IMR-90 (cell line): ENCODE data around the gene CASP9. TPM values are rescaled to one million over a fixed set of nuclear protein-coding genes. Genes with fewer than 3 reads are reported as not detected.

Experiments
- ATAC-seq: fragments of 200-7000 bp; cut with Tn5 transposase; 2 replicates; pipeline ENCODE4 v1.9.1; 2020; ENCODE audit warnings: low read depth, mild to moderate bottlenecking, moderate library complexity
- BruUV-seq: library from RNA; stranded (reverse); fragments of 400-500 nt; replicated peaks from 2 replicates; lab custom pipeline; 2021; lab: Mats Ljungman, UMichigan
- CTCF ChIA-PET: fragments of 300-600 bp; formaldehyde crosslinking; extraction: SDS; loops from one replicate; lab custom pipeline; 2021; ENCODE audit warnings: antibody characterized with exemption; lab: Yijun Ruan, JAX
- POLR2A ChIA-PET: fragments of 300-600 bp; sonication (Branson Sonifier 250); formaldehyde crosslinking; loops from one replicate; lab custom pipeline; 2022; ENCODE audit warnings: antibody characterized with exemption; ENCODE audit not compliant: unreplicated experiment; lab: Charles Lee
- DNase-seq: peaks from one replicate; pipeline ENCODE4 v3.0.0; 2013
- H2AFZ ChIP-seq: replicated peaks from 2 replicates; pipeline ENCODE3; 2013; ENCODE audit warnings: low read length, mild to moderate bottlenecking; ENCODE audit not compliant: poor library complexity
- H2AK5ac ChIP-seq: 2 replicates; pipeline ENCODE4 v1.6.1; 2013; ENCODE audit warnings: low read depth, low read length, inconsistent platforms
- H2AK9ac ChIP-seq: replicated peaks from 2 replicates; pipeline ENCODE3; 2013; ENCODE audit warnings: mild to moderate bottlenecking, low read depth, low read length, moderate library complexity; ENCODE audit not compliant: poor library complexity
- H2BK120ac ChIP-seq: 2 replicates; pipeline ENCODE4 v1.6.1; 2013; ENCODE audit warnings: low read depth, low read length, inconsistent platforms
- H2BK15ac ChIP-seq: 3 replicates; pipeline ENCODE4 v1.6.1; 2013; ENCODE audit warnings: low read depth, low read length, inconsistent platforms
- H2BK20ac ChIP-seq: 2 replicates; pipeline ENCODE4 v1.6.1; 2013; ENCODE audit warnings: low read depth, mild to moderate bottlenecking, inconsistent platforms, low read length, moderate library complexity
- H2BK5ac ChIP-seq: 2 replicates; pipeline ENCODE4 v1.6.1; 2013; ENCODE audit warnings: mild to moderate bottlenecking, low read depth, low read length, inconsistent platforms; ENCODE audit not compliant: poor library complexity, severe bottlenecking
- H3K14ac ChIP-seq: replicated peaks from 2 replicates; pipeline ENCODE4 v1.6.1; 2013; ENCODE audit warnings: low read depth, low read length, inconsistent platforms
- H3K18ac ChIP-seq: 2 replicates; pipeline ENCODE4 v1.6.1; 2013; ENCODE audit warnings: low read depth, low read length, control low read depth
- H3K23ac ChIP-seq: 2 replicates; pipeline ENCODE4 v1.6.1; 2013; ENCODE audit warnings: low read depth, low read length, inconsistent platforms
- H3K27ac ChIP-seq: 2 replicates; pipeline ENCODE4 v1.5.1; 2013; ENCODE audit warnings: mild to moderate bottlenecking, control low read depth, low read length; ENCODE audit not compliant: insufficient read depth
- H3K27me3 ChIP-seq: 2 replicates; pipeline ENCODE4 v1.6.1; 2013; ENCODE audit warnings: low read length; ENCODE audit not compliant: control insufficient read depth, insufficient read depth
- H3K36me3 ChIP-seq: 2 replicates; pipeline ENCODE4 v1.6.1; 2013; ENCODE audit warnings: low read length, mixed read lengths; ENCODE audit not compliant: control insufficient read depth, insufficient read depth
- H3K4ac ChIP-seq: 2 replicates; pipeline ENCODE4 v1.6.1; 2013; ENCODE audit warnings: low read depth, low read length, inconsistent platforms
- H3K4me1 ChIP-seq: 2 replicates; pipeline ENCODE4 v1.6.1; 2013; ENCODE audit warnings: low read length, mixed read lengths; ENCODE audit not compliant: control insufficient read depth, insufficient read depth
- H3K4me2 ChIP-seq: 2 replicates; pipeline ENCODE4 v1.6.1; 2013; ENCODE audit warnings: low read depth, mild to moderate bottlenecking, control low read depth, low read length, moderate library complexity
- H3K4me3 ChIP-seq: 2 replicates; pipeline ENCODE4 v1.5.1; 2013; ENCODE audit warnings: low read depth, mild to moderate bottlenecking, control low read depth, low read length, moderate library complexity; ENCODE audit not compliant: insufficient read depth
- H3K56ac ChIP-seq: 2 replicates; pipeline ENCODE4 v1.6.1; 2013; ENCODE audit warnings: low read length, inconsistent platforms; ENCODE audit not compliant: insufficient read depth; ENCODE audit errors: extremely low read depth
- H3K79me1 ChIP-seq, 2 experiments: 2 replicates each; pipeline ENCODE4 v1.6.1; 2013; ENCODE audit warnings: low read length in 2 of 2, inconsistent platforms in 1 of 2, low read depth in 1 of 2
- H3K9ac ChIP-seq: 2 replicates; pipeline ENCODE4 v1.6.1; 2013; ENCODE audit warnings: low read depth, low read length, control low read depth
- H3K9me1 ChIP-seq: 2 replicates; pipeline ENCODE4 v1.6.1; 2013; ENCODE audit warnings: low read length, inconsistent platforms; ENCODE audit not compliant: insufficient read depth
- H3K9me3 ChIP-seq: 2 replicates; pipeline ENCODE4 v1.6.1; 2013; ENCODE audit warnings: low read length; ENCODE audit not compliant: control insufficient read depth, insufficient read depth
- H4K20me1 ChIP-seq: 2 replicates; pipeline ENCODE4 v1.6.1; 2013; ENCODE audit warnings: low read length, inconsistent platforms; ENCODE audit not compliant: insufficient read depth
- H4K5ac ChIP-seq: 2 replicates; pipeline ENCODE4 v1.6.1; 2013; ENCODE audit warnings: mild to moderate bottlenecking, low read depth, low read length, control low read depth
- H4K8ac ChIP-seq, 2 experiments: 2 replicates each; pipeline ENCODE4 v1.6.1; 2013; ENCODE audit warnings: low read depth in 2 of 2, low read length in 2 of 2, control low read depth in 1 of 2, inconsistent platforms in 1 of 2
- H4K91ac ChIP-seq: 2 replicates; pipeline ENCODE4 v1.6.1; 2013; ENCODE audit warnings: low read depth, low read length, inconsistent platforms; ENCODE audit not compliant: insufficient read depth
- BHLHE40 ChIP-seq: fragments of 150-350 bp; IDR thresholded peaks from 2 replicates; pipeline ENCODE4 v1.6.1; 2016; ENCODE audit warnings: mild to moderate bottlenecking, low read depth, low read length
- CEBPB ChIP-seq: IDR thresholded peaks from 2 replicates; pipeline ENCODE4 v1.6.1; 2012; ENCODE audit warnings: low read depth, low read length, improper control_type of control experiment
- CHD1 ChIP-seq: IDR thresholded peaks from 2 replicates; pipeline ENCODE4 v1.6.1; 2012; ENCODE audit warnings: low read depth, low read length, improper control_type of control experiment
- FOS ChIP-seq: fragments of 150-350 bp; IDR thresholded peaks from 2 replicates; pipeline ENCODE4 v1.6.1; 2016; ENCODE audit warnings: low read depth, low read length
- MAFK ChIP-seq: IDR thresholded peaks from 2 replicates; pipeline ENCODE4 v1.6.1; 2012; ENCODE audit warnings: low read depth, low read length, improper control_type of control experiment
- MAZ ChIP-seq: IDR thresholded peaks from 2 replicates; pipeline ENCODE4 v1.6.1; 2012; ENCODE audit warnings: low read depth, mild to moderate bottlenecking, low read length, improper control_type of control experiment, moderate library complexity, borderline replicate concordance
- MXI1 ChIP-seq: IDR thresholded peaks from 2 replicates; pipeline ENCODE4 v1.6.1; 2012; ENCODE audit warnings: low read depth, mild to moderate bottlenecking, low read length, moderate library complexity, borderline replicate concordance
- RAD21 ChIP-seq: IDR thresholded peaks from 2 replicates; pipeline ENCODE4 v1.6.1; 2012; ENCODE audit warnings: low read length, improper control_type of control experiment
- RCOR1 ChIP-seq: IDR thresholded peaks from 2 replicates; pipeline ENCODE4 v1.6.1; 2012; ENCODE audit warnings: mild to moderate bottlenecking, low read length, improper control_type of control experiment; ENCODE audit not compliant: insufficient replicate concordance
- RFX5 ChIP-seq: IDR thresholded peaks from 2 replicates; pipeline ENCODE4 v1.8.0; 2012; ENCODE audit warnings: low read depth, mild to moderate bottlenecking, low read length, moderate library complexity
- SMC3 ChIP-seq: fragments of 150-350 bp; IDR thresholded peaks from 2 replicates; pipeline ENCODE4 v1.6.1; 2016; ENCODE audit warnings: low read depth, mild to moderate bottlenecking, antibody characterized with exemption, low read length, moderate library complexity
- WGBS, 2 experiments: methylation state at CpG; one replicate each; pipeline versions ENCODE4 v1.1.5 to v1.1.7; 2013; ENCODE audit warnings: missing lambda C conversion rate in 2 of 2; ENCODE audit not compliant: insufficient read length in 1 of 2; ENCODE audit errors: extremely low coverage in 2 of 2; 5-methylcytosine and 5-hydroxymethylcytosine counted together
- dilution Hi-C: fragments of 300-500 bp; cut with HindIII; formaldehyde crosslinking; loops from one replicate; pipeline ENCODE4 v1.14.3; 2018; ENCODE audit warnings: low sequenced_read_pairs; ENCODE audit not compliant: unreplicated experiment
- in situ Hi-C: fragments of 300-500 bp; cut with MboI; formaldehyde crosslinking; loops from 3 replicates; pipeline ENCODE4 v1.14.3; 2019; ENCODE audit warnings: low sequenced_read_pairs, inconsistent platforms, mixed read lengths
- intact Hi-C: fragments of 100-400 bp; cut with micrococcal nuclease; formaldehyde crosslinking; loops from 2 replicates; pipeline ENCODE4 v1.10.0; 2022
- polyA plus RNA-seq, 3 experiments: library from polyadenylated mRNA; depleted of rRNA; stranded (reverse); fragments of >200 nt; gene quantifications; 2 replicates each; pipeline ENCODE4 v1.2.3, GENCODE V29; 2012; ENCODE audit warnings: low replicate concordance in 1 of 3
- total RNA-seq: library from RNA; depleted of rRNA; stranded (reverse); fragments of >200 nt; gene quantifications from 2 replicates; pipeline ENCODE4 v1.2.3, GENCODE V29; 2012
- TF ChIP-seq, protein P1 (sequence below): conservative IDR thresholded peaks from 2 replicates; pipeline ENCODE4 v1.5.1; 2012; ENCODE audit warnings: mild to moderate bottlenecking, low read depth, low read length, improper control_type of control experiment
- TF ChIP-seq, protein P2 (sequence below): fragments of 150-350 bp; IDR thresholded peaks from 2 replicates; pipeline ENCODE4 v1.6.1; 2016; ENCODE audit warnings: low read depth, mild to moderate bottlenecking, low read length, moderate library complexity, borderline replicate concordance
- TF ChIP-seq, protein P3 (sequence below): fragments of 150-350 bp; IDR thresholded peaks from 2 replicates; pipeline ENCODE4 v1.6.1; 2017; ENCODE audit warnings: mild to moderate bottlenecking, antibody characterized with exemption, low read length, low read depth

Gene CASP9
- total and polyA plus RNA-seq, 2 of the 4 experiments (the other 2 are of a cell fraction): 7.0 to 8.3 TPM

DNA sequence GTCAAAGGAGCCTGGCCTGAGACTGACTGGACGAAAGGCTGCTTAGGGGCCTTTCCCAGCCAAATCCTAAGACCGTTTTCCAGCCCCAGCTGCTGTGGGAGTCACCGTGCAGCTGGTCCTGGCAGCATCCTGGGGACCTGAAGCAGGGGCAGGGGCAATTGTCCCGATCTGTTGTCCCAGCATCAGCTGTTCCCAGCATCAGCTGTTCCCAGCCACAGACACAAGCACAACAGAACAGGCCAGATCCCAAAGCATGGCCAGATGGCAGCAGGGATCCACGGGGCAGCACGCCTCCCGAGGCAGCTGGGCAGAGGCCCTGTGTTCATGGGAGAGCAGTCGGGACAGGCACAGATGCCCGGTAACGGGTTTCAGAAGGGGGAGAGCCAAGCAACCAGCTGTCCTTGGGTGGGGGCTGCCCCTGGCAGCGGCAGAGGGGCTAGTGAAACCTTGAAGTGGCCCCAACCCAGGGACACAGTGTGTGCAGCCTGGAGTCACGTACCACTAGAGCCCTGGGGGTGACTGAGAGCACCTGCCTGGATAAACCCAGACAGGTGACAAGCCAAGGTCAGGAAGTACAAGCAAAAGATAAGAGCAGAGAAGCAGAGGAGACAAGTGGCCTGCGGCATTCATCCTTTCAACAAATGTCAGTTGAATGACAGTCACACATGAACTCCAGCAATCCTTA is 34.8 kb downstream of the CASP9 start:
- TF ChIP-seq, protein P1, sequence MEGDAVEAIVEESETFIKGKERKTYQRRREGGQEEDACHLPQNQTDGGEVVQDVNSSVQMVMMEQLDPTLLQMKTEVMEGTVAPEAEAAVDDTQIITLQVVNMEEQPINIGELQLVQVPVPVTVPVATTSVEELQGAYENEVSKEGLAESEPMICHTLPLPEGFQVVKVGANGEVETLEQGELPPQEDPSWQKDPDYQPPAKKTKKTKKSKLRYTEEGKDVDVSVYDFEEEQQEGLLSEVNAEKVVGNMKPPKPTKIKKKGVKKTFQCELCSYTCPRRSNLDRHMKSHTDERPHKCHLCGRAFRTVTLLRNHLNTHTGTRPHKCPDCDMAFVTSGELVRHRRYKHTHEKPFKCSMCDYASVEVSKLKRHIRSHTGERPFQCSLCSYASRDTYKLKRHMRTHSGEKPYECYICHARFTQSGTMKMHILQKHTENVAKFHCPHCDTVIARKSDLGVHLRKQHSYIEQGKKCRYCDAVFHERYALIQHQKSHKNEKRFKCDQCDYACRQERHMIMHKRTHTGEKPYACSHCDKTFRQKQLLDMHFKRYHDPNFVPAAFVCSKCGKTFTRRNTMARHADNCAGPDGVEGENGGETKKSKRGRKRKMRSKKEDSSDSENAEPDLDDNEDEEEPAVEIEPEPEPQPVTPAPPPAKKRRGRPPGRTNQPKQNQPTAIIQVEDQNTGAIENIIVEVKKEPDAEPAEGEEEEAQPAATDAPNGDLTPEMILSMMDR: no peak
- TF ChIP-seq RCOR1 (no peak), CHD1 (no peak), CEBPB (no peak), MAZ (no peak), SMC3 (no peak), RFX5 (no peak), RAD21 (no peak), FOS (no peak), MAFK (no peak), MXI1 (no peak), BHLHE40 (no peak)
- TF ChIP-seq, protein P2, sequence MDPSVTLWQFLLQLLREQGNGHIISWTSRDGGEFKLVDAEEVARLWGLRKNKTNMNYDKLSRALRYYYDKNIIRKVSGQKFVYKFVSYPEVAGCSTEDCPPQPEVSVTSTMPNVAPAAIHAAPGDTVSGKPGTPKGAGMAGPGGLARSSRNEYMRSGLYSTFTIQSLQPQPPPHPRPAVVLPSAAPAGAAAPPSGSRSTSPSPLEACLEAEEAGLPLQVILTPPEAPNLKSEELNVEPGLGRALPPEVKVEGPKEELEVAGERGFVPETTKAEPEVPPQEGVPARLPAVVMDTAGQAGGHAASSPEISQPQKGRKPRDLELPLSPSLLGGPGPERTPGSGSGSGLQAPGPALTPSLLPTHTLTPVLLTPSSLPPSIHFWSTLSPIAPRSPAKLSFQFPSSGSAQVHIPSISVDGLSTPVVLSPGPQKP: no peak
- TF ChIP-seq, protein P3, sequence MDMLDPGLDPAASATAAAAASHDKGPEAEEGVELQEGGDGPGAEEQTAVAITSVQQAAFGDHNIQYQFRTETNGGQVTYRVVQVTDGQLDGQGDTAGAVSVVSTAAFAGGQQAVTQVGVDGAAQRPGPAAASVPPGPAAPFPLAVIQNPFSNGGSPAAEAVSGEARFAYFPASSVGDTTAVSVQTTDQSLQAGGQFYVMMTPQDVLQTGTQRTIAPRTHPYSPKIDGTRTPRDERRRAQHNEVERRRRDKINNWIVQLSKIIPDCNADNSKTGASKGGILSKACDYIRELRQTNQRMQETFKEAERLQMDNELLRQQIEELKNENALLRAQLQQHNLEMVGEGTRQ: no peak
- peaks cover 8% of the 10 kb centered on the region for H3K36me3 ChIP-seq
- no peaks in the 10 kb centered on the region for H4K20me1 ChIP-seq
- H2AK9ac ChIP-seq: no peak overlapping the region
- no peak for ATAC-seq
- no peaks in the 10 kb centered on the region for H3K27me3 ChIP-seq
- no peaks in the 10 kb centered on the region for H3K9me3 ChIP-seq
- H2BK120ac ChIP-seq: no peak overlapping the region
- no peak overlapping the region for H3K4me2 ChIP-seq
- H4K5ac ChIP-seq: no peak overlapping the region
- no peak overlapping the region for H2AFZ ChIP-seq
- H3K9me1 ChIP-seq: no peaks in the 10 kb centered on the region
- no peaks in the 10 kb centered on the region for H3K79me1 ChIP-seq
- CTCF ChIA-PET: no interaction called here
- H3K18ac ChIP-seq: no peak overlapping the region
- H3K4ac ChIP-seq: no peak overlapping the region
- DNase-seq: no peak
- no peak overlapping the region for H3K4me3 ChIP-seq
- no peak overlapping the region for H3K23ac ChIP-seq
- H3K14ac ChIP-seq: no peak overlapping the region
- no peak overlapping the region for H4K91ac ChIP-seq
- H3K9ac ChIP-seq: no peak overlapping the region
- no peak overlapping the region for H2AK5ac ChIP-seq
- no peak overlapping the region for H2BK15ac ChIP-seq
- no TSS peak for BruUV-seq
- 90% methylated on average over 2 of the region's 13 CpGs; no CpG with 5 or more reads in 1 of the 2 experiments for WGBS, 2 experiments
- POLR2A ChIA-PET: no interaction called here
- in situ Hi-C loops: no loop called here
- no peak overlapping the region for H2BK5ac ChIP-seq
- no peaks in the 10 kb centered on the region for H3K4me1 ChIP-seq
- dilution Hi-C loops: no loop called here
- H4K8ac ChIP-seq: no peak overlapping the region
- no peak overlapping the region for H2BK20ac ChIP-seq
- H3K27ac ChIP-seq: no peak overlapping the region
- no peak overlapping the region for H3K56ac ChIP-seq
- intact Hi-C loops: no loop called here
